ENCODE measurements around the gene CTAG2.
"Not testable (repeated sequence)": the region's sequence is repeated elsewhere in the genome, so short reads cannot be mapped to it uniquely, and the experiment has no call there.

The CTAG2 gene

DNA sequence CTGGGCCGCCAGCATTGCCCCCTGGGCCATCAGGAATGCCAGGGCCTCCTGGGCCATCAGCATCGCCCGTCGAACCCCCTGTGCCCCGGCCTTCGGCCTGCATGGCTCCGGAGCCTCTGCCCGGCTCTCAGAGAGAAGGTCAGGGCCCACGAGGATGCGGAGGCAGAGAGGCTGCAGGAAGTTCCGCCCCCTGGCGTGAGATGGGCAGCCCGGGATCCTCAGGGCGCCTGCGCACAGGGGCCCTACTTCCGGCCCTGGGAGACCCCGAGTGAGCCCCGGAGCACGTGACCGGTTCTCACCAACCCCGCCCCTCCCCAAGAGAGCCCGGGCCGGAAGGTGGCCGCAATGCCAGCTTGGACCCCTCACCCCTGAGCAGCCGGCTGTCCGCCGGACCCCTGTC, at the start of gene CTAG2:
Gene CTAG2 (minus strand): TSS at position 167 of the 400 bp plus-strand sequence. CDS start 64 bp downstream, at position 103.
- not testable (repeated sequence) for DNase-seq (ENCODE audit: low spot score)

DNA sequence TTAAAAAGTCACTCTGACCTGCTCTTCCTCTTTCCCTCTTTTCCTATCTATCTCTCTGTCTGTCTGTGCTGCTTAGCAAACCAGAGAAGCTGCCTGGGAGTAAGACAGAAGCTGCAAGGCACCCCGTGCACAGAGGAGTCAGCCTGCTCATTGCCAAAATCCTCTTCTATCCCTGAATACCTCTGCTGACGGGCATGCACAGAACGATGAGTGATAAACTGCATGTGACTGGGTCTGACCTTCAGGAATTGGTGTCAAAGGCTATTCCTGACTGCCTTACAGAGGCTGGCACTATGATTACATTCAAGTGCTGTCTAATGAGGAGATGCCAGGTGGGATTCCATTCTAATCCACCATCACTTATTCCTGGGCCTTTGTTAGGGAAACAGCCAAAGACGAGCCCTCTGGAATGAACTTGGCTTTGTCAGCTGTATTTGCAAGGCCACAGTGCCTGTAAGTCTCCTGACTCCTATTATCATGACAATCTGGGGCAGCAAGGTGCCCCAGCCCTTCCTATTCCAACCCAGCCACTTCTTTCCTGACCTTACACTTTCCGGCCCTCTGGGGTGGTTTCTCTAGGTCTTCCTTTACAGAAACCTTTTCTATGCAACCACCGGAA, 45.4 kb upstream of the CTAG2 start:
- DNase-seq (ENCODE audit: low spot score), result no peak

DNA sequence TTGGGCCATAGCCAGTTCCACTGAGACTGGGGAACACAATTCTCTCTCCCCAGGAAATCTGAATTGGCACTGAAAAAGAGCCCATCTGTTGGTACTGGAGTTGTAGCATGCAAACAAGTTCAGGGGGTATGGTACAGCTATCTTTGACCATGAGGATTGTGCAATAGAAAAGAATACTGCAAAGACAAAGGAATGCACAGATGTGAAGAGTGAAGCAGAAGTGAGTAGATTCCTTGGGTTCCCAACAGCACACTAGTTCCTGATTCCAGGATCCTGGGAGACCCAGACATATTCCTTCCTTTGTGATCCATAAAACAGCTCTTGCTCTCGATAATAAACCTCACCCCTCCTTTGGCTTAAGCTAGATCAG, 43.3 kb upstream of the CTAG2 start:
- no peak for DNase-seq (ENCODE audit: low spot score)

DNA sequence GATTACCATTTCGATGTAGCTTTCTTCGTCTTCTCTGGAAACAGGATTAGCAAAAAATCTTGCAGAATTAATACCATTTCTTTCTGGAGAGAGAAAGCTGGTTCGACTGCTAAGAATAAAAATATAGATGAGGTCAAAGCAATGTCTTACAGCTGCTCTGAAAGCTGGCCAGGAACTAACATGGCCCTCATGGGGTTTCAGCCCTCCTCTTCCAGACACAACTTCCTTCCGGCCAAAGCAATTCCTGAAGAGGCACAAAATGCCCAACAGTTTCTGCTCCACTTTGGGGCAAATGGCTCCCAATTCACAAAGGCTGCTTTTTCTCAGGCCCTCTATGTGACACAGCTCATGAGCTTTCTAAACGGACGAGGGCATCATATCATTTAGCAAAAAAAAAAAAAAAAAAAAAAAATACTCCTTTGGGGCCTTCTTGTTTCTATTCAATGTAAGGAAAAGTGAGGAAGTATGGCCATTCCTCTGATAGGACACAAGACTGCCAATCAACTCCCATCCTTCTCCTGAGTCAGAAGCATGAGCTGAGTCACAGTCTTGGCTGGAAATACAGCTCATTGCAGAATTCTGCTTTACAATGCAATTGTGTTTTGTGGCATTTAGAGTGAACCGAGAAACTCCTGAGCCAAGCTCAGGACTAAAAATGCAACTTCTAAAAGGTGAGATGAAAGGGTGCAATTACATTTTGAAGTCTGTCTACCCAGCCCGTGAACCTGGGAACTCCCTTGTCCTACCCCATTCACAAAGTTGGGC, 42.7 kb upstream of the CTAG2 start:
- no peak for DNase-seq (ENCODE audit: low spot score)

DNA sequence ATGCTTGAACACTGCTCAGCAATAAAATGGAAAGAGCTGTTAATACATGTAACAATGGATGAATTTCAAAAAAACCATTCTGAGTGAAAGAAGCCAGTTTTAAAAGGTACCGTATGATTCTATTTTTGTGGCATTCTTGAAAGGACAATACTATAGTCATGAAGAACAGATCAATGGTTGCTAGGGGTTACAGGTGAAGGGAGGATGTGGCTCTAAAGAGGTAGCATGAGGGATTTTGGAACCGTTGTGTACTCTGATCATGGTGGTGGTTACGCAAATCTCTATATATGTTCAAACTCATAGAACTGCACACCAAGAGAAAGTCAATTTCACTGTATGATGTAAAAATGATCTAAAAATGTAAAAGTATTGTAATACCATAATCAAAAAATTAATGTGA, 40.0 kb upstream of the CTAG2 start:
- DNase-seq (ENCODE audit: low spot score), result no peak

DNA sequence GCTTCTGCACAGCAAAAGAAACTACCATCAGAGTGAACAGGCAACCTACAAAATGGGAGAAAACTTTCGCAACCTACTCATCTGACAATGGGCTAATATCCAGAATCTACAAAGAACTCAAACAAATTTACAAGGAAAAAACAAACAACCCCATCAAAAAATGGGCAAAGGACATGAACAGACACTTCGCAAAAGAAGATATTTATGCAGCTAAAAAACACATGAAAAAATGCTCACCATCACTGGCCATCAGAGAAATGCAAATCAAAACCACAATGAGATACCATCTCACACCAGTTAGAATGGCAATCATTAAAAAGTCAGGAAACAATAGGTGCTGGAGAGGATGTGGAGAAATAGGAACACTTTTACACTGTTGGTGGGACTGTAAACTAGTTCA, 37.1 kb upstream of the CTAG2 start:
- not testable (repeated sequence) for DNase-seq (ENCODE audit: low spot score)

DNA sequence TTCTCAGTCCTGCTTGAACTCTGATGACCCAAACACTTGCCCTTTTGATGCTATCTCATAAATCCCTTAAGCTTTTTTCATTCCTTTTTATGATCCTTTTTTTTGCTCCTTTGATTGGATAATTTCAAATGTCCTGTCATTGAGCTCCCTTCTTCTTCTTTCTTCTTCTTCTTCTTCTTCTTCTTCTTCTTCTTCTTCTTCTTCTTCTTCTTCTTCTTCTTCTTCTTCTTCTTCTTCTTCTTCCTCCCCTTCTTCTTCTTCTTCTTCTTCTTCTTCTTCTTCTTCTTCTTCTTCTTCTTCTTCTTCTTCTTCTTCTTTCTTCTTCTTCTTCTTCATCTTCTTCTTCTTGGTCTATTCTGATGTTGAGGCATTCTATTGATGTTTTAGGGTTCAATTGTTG, 18.7 kb upstream of the CTAG2 start:
- DNase-seq (ENCODE audit: low spot score), result not testable (repeated sequence)

DNA sequence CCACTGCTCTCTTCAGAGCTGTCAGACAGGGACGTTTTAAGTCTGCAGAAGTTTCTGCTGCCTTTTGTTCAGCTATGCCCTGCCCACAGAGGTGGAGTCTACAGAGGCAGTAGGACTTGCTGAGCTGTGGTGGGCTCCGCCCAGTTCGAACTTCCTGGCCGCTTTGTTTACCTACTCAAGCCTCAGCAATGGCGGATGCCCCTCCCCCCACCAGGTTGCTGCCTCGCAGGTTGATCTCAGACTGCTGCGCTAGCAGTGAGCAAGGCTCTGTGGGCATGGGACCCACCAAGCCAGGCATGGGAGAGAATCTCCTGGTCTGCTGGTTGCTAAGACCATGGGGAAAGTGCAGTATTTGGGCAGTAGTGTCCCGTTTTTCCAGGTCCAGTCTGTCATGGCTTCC, 17.5 kb upstream of the CTAG2 start:
- DNase-seq (ENCODE audit: low spot score), result not testable (repeated sequence)

- DNase-seq (ENCODE audit: low spot score), result no peak
Measured at GRCh38 chrX:154661899-154662298, 8.5 kb upstream of the CTAG2 start.

DNA sequence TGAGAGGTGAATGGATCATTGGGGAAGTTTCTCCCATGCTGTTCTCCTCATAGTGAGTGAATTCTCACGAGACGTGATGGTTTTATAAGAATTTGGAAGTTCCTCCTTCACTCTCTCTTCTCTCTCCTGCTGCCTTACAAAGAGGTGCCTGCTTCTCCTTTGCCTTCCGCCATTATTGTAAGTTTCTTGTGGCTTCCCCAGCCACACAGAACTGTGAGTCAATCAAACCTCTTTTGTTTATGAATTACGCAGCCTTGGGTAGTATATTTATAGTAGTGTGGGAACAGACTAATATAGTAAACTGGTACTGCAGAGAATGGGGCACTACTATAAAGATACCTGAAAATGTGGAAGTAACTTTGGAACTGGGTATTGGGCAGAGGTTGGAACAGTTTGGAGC, 7.8 kb upstream of the CTAG2 start:
- DNase-seq (ENCODE audit: low spot score), result no peak

- DNase-seq (ENCODE audit: low spot score), result no peak
Measured at GRCh38 chrX:154660541-154660940, 7.2 kb upstream of the CTAG2 start.

DNA sequence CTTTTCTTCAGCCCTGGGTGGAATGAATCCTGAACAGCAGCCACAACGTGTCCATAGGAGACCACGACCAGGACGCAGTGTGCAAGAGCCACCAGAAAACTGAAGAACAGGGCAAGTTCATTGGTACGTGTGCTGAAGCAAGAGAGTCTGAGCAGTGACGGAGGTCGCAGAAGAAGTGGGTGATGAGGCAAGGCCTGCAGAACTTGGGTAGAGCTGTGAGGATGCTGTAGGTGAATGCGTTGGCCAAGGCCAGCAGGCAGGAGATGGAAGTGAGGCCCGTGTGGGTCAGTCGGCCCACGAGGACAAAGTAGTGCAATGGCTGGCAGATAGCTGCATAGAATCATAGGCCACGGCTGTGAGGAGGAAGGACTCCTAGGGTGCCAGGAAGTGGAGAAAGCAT, 5.6 kb upstream of the CTAG2 start:
- DNase-seq (ENCODE audit: low spot score), result no peak

DNA sequence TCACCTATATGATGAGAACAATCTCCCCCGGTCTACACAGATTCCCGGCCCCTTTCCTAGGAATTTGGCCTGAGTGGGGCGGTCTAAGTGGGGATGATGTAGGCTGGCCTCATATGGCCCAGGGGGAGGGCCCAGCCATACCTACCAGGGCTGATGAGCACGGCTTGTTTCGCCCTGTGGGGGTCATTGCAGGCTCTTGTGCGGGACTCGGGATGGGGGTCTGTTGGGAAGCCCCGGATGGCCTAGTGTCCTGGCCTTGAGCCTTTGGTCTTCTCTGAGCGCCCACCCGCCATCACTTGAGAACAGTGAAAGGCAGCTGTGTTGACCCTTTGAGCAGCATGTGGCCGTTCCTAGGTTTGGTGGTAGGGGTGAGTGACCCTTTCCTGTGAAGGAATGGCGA, 4.8 kb upstream of the CTAG2 start:
- no peak for DNase-seq (ENCODE audit: low spot score)

GRCh38 chrX:154657226-154657805, 3.9 kb upstream of the CTAG2 start:
- DNase-seq (ENCODE audit: low spot score), result no peak

DNA sequence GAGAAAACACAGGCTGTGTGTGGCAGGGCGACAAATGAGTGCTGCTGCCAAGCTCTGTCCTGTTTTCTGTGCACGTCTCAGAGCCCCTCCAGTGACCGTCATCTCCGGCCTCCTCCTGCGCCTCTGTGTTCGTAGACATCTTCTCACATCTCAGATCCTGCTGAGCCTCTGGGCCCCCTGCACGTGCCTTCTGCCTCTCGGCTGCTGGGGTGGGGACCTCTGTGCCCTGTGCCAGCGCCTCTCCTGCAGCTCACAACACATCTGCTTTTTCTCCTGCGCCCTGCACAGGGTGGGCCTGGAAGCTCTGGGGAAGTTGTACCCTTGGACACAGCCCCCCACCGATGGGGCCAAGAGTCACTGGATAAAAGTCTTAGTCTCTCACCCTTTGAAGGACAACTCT, 2.4 kb upstream of the CTAG2 start:
- no peak for DNase-seq (ENCODE audit: low spot score)

DNA sequence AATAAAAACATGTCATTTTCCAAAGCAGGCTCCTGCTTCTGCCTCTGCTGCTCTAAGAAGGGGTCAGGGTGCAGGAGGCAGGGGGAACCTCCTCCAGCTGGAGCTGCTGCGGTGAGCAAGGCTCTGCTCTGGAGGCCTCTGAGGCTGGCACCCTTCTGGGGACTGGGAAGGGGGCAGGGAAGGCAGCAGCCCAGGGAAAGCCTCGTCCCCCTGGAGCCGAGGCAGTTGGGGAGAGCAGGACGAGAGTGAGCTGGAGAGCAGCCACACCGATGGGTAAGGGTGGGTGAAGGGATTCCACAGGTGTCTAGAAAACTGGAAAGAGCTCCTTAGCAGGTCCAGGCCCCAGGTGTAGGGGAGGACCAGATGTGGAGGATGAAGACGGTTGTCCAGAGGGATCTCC, 2.0 kb upstream of the CTAG2 start:
- DNase-seq (ENCODE audit: low spot score), result no peak

- no peak for DNase-seq (ENCODE audit: low spot score)
Measured at GRCh38 chrX:154654925-154655324, 1.5 kb upstream of the CTAG2 start.

GRCh38 chrX:154654372-154654771, 993 bp upstream of the CTAG2 start:
- DNase-seq (ENCODE audit: low spot score), result no peak

- no peak for DNase-seq (ENCODE audit: low spot score)
Measured at GRCh38 chrX:154653048-154653401, 354 bp downstream of the CTAG2 start.

DNA sequence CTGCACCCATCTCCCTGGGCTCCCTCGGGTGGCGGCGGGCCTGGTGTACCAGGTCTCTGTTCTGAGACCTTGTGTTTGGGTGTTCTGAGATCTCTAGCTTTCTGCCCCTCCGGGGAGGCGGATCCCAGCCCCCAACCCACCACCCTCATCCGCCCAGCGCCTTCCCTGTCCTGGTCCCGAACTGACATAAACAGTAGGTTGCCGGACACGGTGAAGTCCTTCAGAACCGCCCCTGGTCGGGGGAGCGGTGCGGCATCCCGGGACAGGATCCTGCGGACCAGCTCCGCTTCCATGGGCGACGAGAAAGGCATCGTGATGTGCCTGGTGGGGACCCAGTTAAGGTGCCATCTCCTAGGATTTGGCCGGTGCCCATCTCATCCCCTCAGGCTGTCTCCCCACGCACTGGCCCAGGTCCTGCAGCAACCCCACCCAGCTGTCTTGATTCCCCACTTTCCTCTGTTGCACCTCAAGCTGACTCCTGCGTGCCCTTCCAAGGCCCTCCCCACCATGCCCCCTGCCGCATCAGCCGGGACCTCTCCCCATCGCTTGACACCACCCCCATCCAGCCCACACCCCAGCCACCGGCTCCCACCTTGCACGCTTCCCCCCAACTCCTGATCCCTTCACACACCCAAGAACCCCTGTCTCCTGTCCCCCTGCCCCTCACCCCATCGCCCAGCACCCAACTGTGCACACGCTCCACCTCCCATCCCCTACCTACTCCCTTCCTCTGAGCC, 900 bp downstream of the CTAG2 start:
- DNase-seq (ENCODE audit: low spot score), result no peak

GRCh38 chrX:154650221-154650510, 3.2 kb downstream of the CTAG2 start:
- DNase-seq (ENCODE audit: low spot score), result no peak

DNA sequence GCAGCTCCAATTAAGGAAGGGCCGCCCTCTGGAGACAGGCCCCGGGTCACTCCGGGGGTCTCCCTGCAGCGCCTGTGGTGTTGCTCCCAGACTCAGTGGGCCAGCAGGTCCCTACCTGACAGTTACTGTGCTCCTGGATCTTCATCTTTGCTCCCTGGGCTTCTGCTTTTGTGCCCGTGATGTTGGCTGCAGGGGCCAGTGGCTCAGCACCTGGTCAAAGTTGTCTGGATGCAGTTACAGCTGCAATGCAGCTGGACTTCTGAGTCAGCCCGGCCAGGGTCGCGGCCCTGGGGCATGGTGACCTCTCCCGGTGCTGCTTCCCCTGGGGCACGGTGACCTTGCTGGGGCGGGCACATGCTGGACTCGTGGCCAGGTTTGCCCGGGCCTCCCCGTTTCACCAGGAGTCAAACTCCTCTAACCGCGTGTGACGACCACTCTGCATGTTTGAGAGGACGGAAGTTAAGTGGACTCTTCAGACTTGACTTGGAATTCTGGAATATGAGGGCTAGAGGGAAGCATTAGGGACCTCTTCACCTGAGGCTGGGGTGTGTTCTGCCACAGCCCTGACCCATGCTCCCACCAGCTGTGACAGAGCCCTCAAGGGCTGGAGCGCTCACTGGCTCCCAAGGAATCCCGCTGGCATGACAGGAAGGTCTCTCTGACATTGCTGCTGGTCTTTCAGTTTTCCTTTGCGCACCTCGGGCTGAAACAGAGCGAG, 3.7 kb downstream of the CTAG2 start:
- no peak for DNase-seq (ENCODE audit: low spot score)

DNA sequence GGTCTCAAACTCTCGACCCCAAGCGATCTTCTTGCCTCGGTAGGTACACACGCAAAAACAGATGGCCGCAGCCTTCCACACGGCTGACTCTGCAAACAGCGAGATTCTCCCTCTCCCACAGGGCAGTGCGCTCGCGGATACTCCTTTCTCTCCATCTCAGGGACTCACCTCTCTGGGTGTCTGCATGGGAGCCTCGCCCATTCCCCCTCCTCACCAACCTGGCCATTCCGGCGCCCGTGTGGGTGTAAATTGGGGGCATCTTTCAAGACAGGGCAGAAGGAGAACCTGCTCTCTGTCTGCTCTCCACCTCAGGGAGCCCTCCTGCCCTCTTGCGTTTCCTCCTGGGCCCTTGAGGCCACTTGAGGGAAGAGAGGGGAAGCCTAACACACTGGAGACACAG, 4.4 kb downstream of the CTAG2 start:
- DNase-seq (ENCODE audit: low spot score), result no peak

Data from hematopoietic multipotent progenitor cell treated with erythropoietin and hydrocortisone succinate and interleukin-3 and kit ligand, for 17 days (in vitro differentiated cells).